Neural crest cell (in vitro differentiated cells): ENCODE results near the gene NID1. TPM values are rescaled to one million over a fixed set of nuclear protein-coding genes. Genes with fewer than 3 reads are reported as not detected.
"Not testable (repeated sequence)": the region's sequence is repeated elsewhere in the genome, so short reads cannot be mapped to it uniquely, and the experiment has no call there.

Experiments
- DNase-seq: peaks from one replicate; pipeline ENCODE4 v3.0.0; 2021; ENCODE audit warnings: low read depth, mixed read lengths, low spot score
- H3K27ac Mint-ChIP-seq: one replicate; pipeline ENCODE4 v1.8.0; 2021; ENCODE audit warnings: mild to moderate bottlenecking, mixed read lengths; ENCODE audit not compliant: unreplicated experiment
- H3K27me3 Mint-ChIP-seq: 2 replicates; pipeline ENCODE4 v1.8.0; 2021; ENCODE audit warnings: low read depth, mild to moderate bottlenecking, mixed read lengths
- H3K36me3 Mint-ChIP-seq: 2 replicates; pipeline ENCODE4 v1.8.0; 2021; ENCODE audit warnings: low read depth, mild to moderate bottlenecking, mixed read lengths
- H3K4me1 Mint-ChIP-seq: 2 replicates; pipeline ENCODE4 v1.8.0; 2021; ENCODE audit warnings: mixed read lengths
- H3K4me3 Mint-ChIP-seq: one replicate; pipeline ENCODE4 v1.8.0; 2021; ENCODE audit warnings: mild to moderate bottlenecking, mixed read lengths
- H3K9me3 Mint-ChIP-seq: 2 replicates; pipeline ENCODE4 v1.8.0; 2021; ENCODE audit warnings: mixed read lengths
- CTCF ChIP-seq: fragments of 200-600 bp; sonication (generic); conservative IDR thresholded peaks from 2 replicates; pipeline ENCODE4 v1.5.0; 2021; ENCODE audit warnings: antibody characterized with exemption, mild to moderate bottlenecking
- total RNA-seq: library from RNA; stranded (reverse); gene quantifications from 2 replicates; pipeline ENCODE4 v1.2.1, GENCODE V29; 2021

NID1 gene
- total RNA-seq, 1 donor from 2014 or later, result 90.3 TPM

- no peak overlapping the region for H3K27ac Mint-ChIP-seq
- no peak overlapping the region for H3K4me3 Mint-ChIP-seq
- no peak for DNase-seq
- H3K9me3 Mint-ChIP-seq, result no peaks in the 10 kb centered on the region
- H3K36me3 Mint-ChIP-seq, result peaks cover 24% of the 10 kb centered on the region
- no peaks in the 10 kb centered on the region for H3K4me1 Mint-ChIP-seq
- TF ChIP-seq CTCF, result no peak
- no peaks in the 10 kb centered on the region for H3K27me3 Mint-ChIP-seq
These were observed 53.2 kb downstream of the NID1 start for GRCh38 chr1:236011641-236012040.

GRCh38 chr1:236010443-236010842 lies 54.4 kb downstream of the NID1 start:
- no peak for DNase-seq
- Mint-ChIP-seq H3K27ac (no peak overlapping the region), H3K4me3 (no peak overlapping the region), H3K9me3 (no peaks in the 10 kb centered on the region), H3K27me3 (no peaks in the 10 kb centered on the region), H3K36me3 (peaks cover 21% of the 10 kb centered on the region), H3K4me1 (no peaks in the 10 kb centered on the region)
- TF ChIP-seq CTCF, result no peak

GRCh38 chr1:236009857-236010256 lies 55.0 kb downstream of the NID1 start:
- DNase-seq, result no peak
- Mint-ChIP-seq H3K27me3 (no peaks in the 10 kb centered on the region), H3K36me3 (peaks cover 18% of the 10 kb centered on the region), H3K4me3 (no peak overlapping the region), H3K4me1 (no peaks in the 10 kb centered on the region), H3K27ac (no peak overlapping the region), H3K9me3 (no peaks in the 10 kb centered on the region)
- TF ChIP-seq CTCF, result no peak

- Mint-ChIP-seq H3K4me3 (no peak overlapping the region), H3K27me3 (no peaks in the 10 kb centered on the region), H3K36me3 (peaks cover 13% of the 10 kb centered on the region), H3K27ac (peak overlapping the region; percentile 51), H3K4me1 (peaks cover under 1% of the 10 kb centered on the region), H3K9me3 (no peaks in the 10 kb centered on the region)
- no peak for TF ChIP-seq CTCF
- DNase-seq, result no peak
These were observed 55.7 kb downstream of the NID1 start for GRCh38 chr1:236009191-236009590.

GRCh38 chr1:236007781-236008180 lies 57.1 kb downstream of the NID1 start:
- no peak for TF ChIP-seq CTCF
- Mint-ChIP-seq H3K9me3 (no peaks in the 10 kb centered on the region), H3K4me3 (no peak overlapping the region), H3K36me3 (peaks cover 11% of the 10 kb centered on the region), H3K27ac (no peak overlapping the region), H3K27me3 (no peaks in the 10 kb centered on the region), H3K4me1 (peaks cover 6% of the 10 kb centered on the region)
- no peak for DNase-seq

GRCh38 chr1:236003058-236003457 lies 61.8 kb downstream of the NID1 start:
- H3K27ac Mint-ChIP-seq, H3K27me3 Mint-ChIP-seq, H3K9me3 Mint-ChIP-seq, H3K4me1 Mint-ChIP-seq, H3K4me3 Mint-ChIP-seq, DNase-seq: not testable (repeated sequence)
- H3K36me3 Mint-ChIP-seq, result peaks cover 17% of the 10 kb centered on the region
